Measurements from ENCODE around the gene VSTM4.

VSTM4 gene

GRCh38 chr10:49115015-49115795 is at the start of gene VSTM4:
Gene VSTM4 (minus strand): TSS chr10:49115522. CDS start chr10:49115485, 37 bp downstream.
- H3K4me1 ChIP-seq (ENCODE audit: control insufficient read depth, insufficient read depth, low read length), result no peaks in the 10 kb centered on the region
- no peaks in the 10 kb centered on the region for H3K9me3 ChIP-seq (ENCODE audit: control insufficient read depth, insufficient read depth, low read length)
- H3K4me3 ChIP-seq (ENCODE audit: low read length), result peak within 1 kb of the TSS; percentile 42; the same call in 1 of the 2 replicates
- H3K27me3 ChIP-seq (ENCODE audit: control insufficient read depth, insufficient read depth, low read length), result no peaks in the 10 kb centered on the region; the same call in 1 of the 2 replicates
- no peak within 1 kb of the TSS for H3K27ac ChIP-seq (ENCODE audit: low read length)
- DNase-seq (ENCODE audit: low read depth, low spot score), result peak; percentile 20
- no CpG with 5 or more reads among the region's 95 CpGs for WGBS (ENCODE audit: insufficient coverage, insufficient read length)
- H3K36me3 ChIP-seq (ENCODE audit: control insufficient read depth, insufficient read depth, low read length), result no peaks in the 10 kb centered on the region

GRCh38 chr10:49164559-49165188 is 49.4 kb upstream of the VSTM4 start:
- Histone ChIP-seq H3K36me3 (ENCODE audit: control insufficient read depth, insufficient read depth, low read length) (no peaks in the 10 kb centered on the region), H3K9me3 (ENCODE audit: control insufficient read depth, insufficient read depth, low read length) (no peaks in the 10 kb centered on the region), H3K27me3 (ENCODE audit: control insufficient read depth, insufficient read depth, low read length) (no peaks in the 10 kb centered on the region), H3K4me3 (ENCODE audit: low read length) (no peak overlapping the region), H3K4me1 (ENCODE audit: control insufficient read depth, insufficient read depth, low read length) (no peaks in the 10 kb centered on the region; the same call in 1 of the 2 replicates), H3K27ac (ENCODE audit: low read length) (no peak overlapping the region)
- peak; percentile 48 for DNase-seq (ENCODE audit: low read depth, low spot score)
- no CpG with 5 or more reads among the region's 9 CpGs for WGBS (ENCODE audit: insufficient coverage, insufficient read length)

- Histone ChIP-seq H3K4me3 (ENCODE audit: low read length) (no peak overlapping the region), H3K27ac (ENCODE audit: low read length) (no peak overlapping the region), H3K36me3 (ENCODE audit: control insufficient read depth, insufficient read depth, low read length) (no peaks in the 10 kb centered on the region), H3K4me1 (ENCODE audit: control insufficient read depth, insufficient read depth, low read length) (no peaks in the 10 kb centered on the region; the same call in 1 of the 2 replicates), H3K9me3 (ENCODE audit: control insufficient read depth, insufficient read depth, low read length) (no peaks in the 10 kb centered on the region), H3K27me3 (ENCODE audit: control insufficient read depth, insufficient read depth, low read length) (no peaks in the 10 kb centered on the region)
- no CpG with 5 or more reads among the region's 4 CpGs for WGBS (ENCODE audit: insufficient coverage, insufficient read length)
- DNase-seq (ENCODE audit: low read depth, low spot score), result no peak
Observed at GRCh38 chr10:49163741-49164140, 48.4 kb upstream of the VSTM4 start.

- H3K9me3 ChIP-seq (ENCODE audit: control insufficient read depth, insufficient read depth, low read length), result no peaks in the 10 kb centered on the region
- H3K27me3 ChIP-seq (ENCODE audit: control insufficient read depth, insufficient read depth, low read length), result no peaks in the 10 kb centered on the region
- H3K4me1 ChIP-seq (ENCODE audit: control insufficient read depth, insufficient read depth, low read length), result no peaks in the 10 kb centered on the region; the same call in 1 of the 2 replicates
- H3K36me3 ChIP-seq (ENCODE audit: control insufficient read depth, insufficient read depth, low read length), result no peaks in the 10 kb centered on the region
- DNase-seq (ENCODE audit: low read depth, low spot score), result no peak
- WGBS (ENCODE audit: insufficient coverage, insufficient read length), result no CpG with 5 or more reads among the region's 8 CpGs
- H3K4me3 ChIP-seq (ENCODE audit: low read length), result no peak overlapping the region
- H3K27ac ChIP-seq (ENCODE audit: low read length), result no peak overlapping the region
Observed at GRCh38 chr10:49162761-49163310, 47.5 kb upstream of the VSTM4 start.

GRCh38 chr10:49162063-49162462 is 46.7 kb upstream of the VSTM4 start:
- Histone ChIP-seq H3K27me3 (ENCODE audit: control insufficient read depth, insufficient read depth, low read length) (no peaks in the 10 kb centered on the region), H3K4me3 (ENCODE audit: low read length) (no peak overlapping the region), H3K4me1 (ENCODE audit: control insufficient read depth, insufficient read depth, low read length) (peaks cover 2% of the 10 kb centered on the region), H3K27ac (ENCODE audit: low read length) (no peak overlapping the region), H3K36me3 (ENCODE audit: control insufficient read depth, insufficient read depth, low read length) (no peaks in the 10 kb centered on the region), H3K9me3 (ENCODE audit: control insufficient read depth, insufficient read depth, low read length) (no peaks in the 10 kb centered on the region)
- DNase-seq (ENCODE audit: low read depth, low spot score), result no peak
- no CpG with 5 or more reads among the region's 5 CpGs for WGBS (ENCODE audit: insufficient coverage, insufficient read length)

GRCh38 chr10:49161411-49161997 is 46.2 kb upstream of the VSTM4 start:
- no CpG with 5 or more reads among the region's 8 CpGs for WGBS (ENCODE audit: insufficient coverage, insufficient read length)
- no peaks in the 10 kb centered on the region for H3K36me3 ChIP-seq (ENCODE audit: control insufficient read depth, insufficient read depth, low read length)
- no peak overlapping the region for H3K27ac ChIP-seq (ENCODE audit: low read length)
- DNase-seq (ENCODE audit: low read depth, low spot score), result no peak
- H3K9me3 ChIP-seq (ENCODE audit: control insufficient read depth, insufficient read depth, low read length), result no peaks in the 10 kb centered on the region
- no peaks in the 10 kb centered on the region for H3K27me3 ChIP-seq (ENCODE audit: control insufficient read depth, insufficient read depth, low read length)
- peaks cover 2% of the 10 kb centered on the region; the same call in 1 of the 2 replicates for H3K4me1 ChIP-seq (ENCODE audit: control insufficient read depth, insufficient read depth, low read length)
- no peak overlapping the region for H3K4me3 ChIP-seq (ENCODE audit: low read length)

- no peak overlapping the region for H3K27ac ChIP-seq (ENCODE audit: low read length)
Observed at GRCh38 chr10:49160814-49161213, 45.5 kb upstream of the VSTM4 start.

GRCh38 chr10:49160110-49160509 is 44.8 kb upstream of the VSTM4 start:
- peaks cover 2% of the 10 kb centered on the region; the same call in 1 of the 2 replicates for H3K4me1 ChIP-seq (ENCODE audit: control insufficient read depth, insufficient read depth, low read length)
- no peak overlapping the region for H3K4me3 ChIP-seq (ENCODE audit: low read length)
- H3K27ac ChIP-seq (ENCODE audit: low read length), result no peak overlapping the region
- no peaks in the 10 kb centered on the region for H3K9me3 ChIP-seq (ENCODE audit: control insufficient read depth, insufficient read depth, low read length)
- H3K36me3 ChIP-seq (ENCODE audit: control insufficient read depth, insufficient read depth, low read length), result no peaks in the 10 kb centered on the region
- DNase-seq (ENCODE audit: low read depth, low spot score), result no peak
- no peaks in the 10 kb centered on the region for H3K27me3 ChIP-seq (ENCODE audit: control insufficient read depth, insufficient read depth, low read length)
- no CpG with 5 or more reads among the region's 5 CpGs for WGBS (ENCODE audit: insufficient coverage, insufficient read length)

More at GRCh38 chr10:49160814-49161213, 45.5 kb upstream of the VSTM4 start:
- WGBS (ENCODE audit: insufficient coverage, insufficient read length), result no CpG with 5 or more reads among the region's 5 CpGs
- Histone ChIP-seq H3K27me3 (ENCODE audit: control insufficient read depth, insufficient read depth, low read length) (no peaks in the 10 kb centered on the region), H3K9me3 (ENCODE audit: control insufficient read depth, insufficient read depth, low read length) (no peaks in the 10 kb centered on the region), H3K36me3 (ENCODE audit: control insufficient read depth, insufficient read depth, low read length) (no peaks in the 10 kb centered on the region), H3K4me3 (ENCODE audit: low read length) (no peak overlapping the region), H3K4me1 (ENCODE audit: control insufficient read depth, insufficient read depth, low read length) (peaks cover 2% of the 10 kb centered on the region; the same call in 1 of the 2 replicates)
- DNase-seq (ENCODE audit: low read depth, low spot score), result no peak

- no CpG with 5 or more reads among the region's 3 CpGs for WGBS (ENCODE audit: insufficient coverage, insufficient read length)
- DNase-seq (ENCODE audit: low read depth, low spot score), result no peak
- Histone ChIP-seq H3K9me3 (ENCODE audit: control insufficient read depth, insufficient read depth, low read length) (no peaks in the 10 kb centered on the region), H3K4me1 (ENCODE audit: control insufficient read depth, insufficient read depth, low read length) (peaks cover 2% of the 10 kb centered on the region; the same call in 1 of the 2 replicates), H3K27me3 (ENCODE audit: control insufficient read depth, insufficient read depth, low read length) (no peaks in the 10 kb centered on the region), H3K36me3 (ENCODE audit: control insufficient read depth, insufficient read depth, low read length) (no peaks in the 10 kb centered on the region), H3K27ac (ENCODE audit: low read length) (no peak overlapping the region), H3K4me3 (ENCODE audit: low read length) (no peak overlapping the region)
Observed at GRCh38 chr10:49158915-49159314, 43.6 kb upstream of the VSTM4 start.

GRCh38 chr10:49158404-49158803 is 43.1 kb upstream of the VSTM4 start:
- H3K27ac ChIP-seq (ENCODE audit: low read length), result no peak overlapping the region
- H3K4me1 ChIP-seq (ENCODE audit: control insufficient read depth, insufficient read depth, low read length), result peaks cover 2% of the 10 kb centered on the region; the same call in 1 of the 2 replicates
- DNase-seq (ENCODE audit: low read depth, low spot score), result no peak
- no peaks in the 10 kb centered on the region for H3K36me3 ChIP-seq (ENCODE audit: control insufficient read depth, insufficient read depth, low read length)
- no peaks in the 10 kb centered on the region for H3K27me3 ChIP-seq (ENCODE audit: control insufficient read depth, insufficient read depth, low read length)
- WGBS (ENCODE audit: insufficient coverage, insufficient read length), result no CpG with 5 or more reads among the region's 7 CpGs
- H3K9me3 ChIP-seq (ENCODE audit: control insufficient read depth, insufficient read depth, low read length), result no peaks in the 10 kb centered on the region
- no peak overlapping the region for H3K4me3 ChIP-seq (ENCODE audit: low read length)

Measured in iPS DF 6.9 (cell line).